OCI-LY3 (cell line): Measurements from ENCODE around the gene NOP14.

Source experiments
- H2AFZ ChIP-seq: fragments of 200-600, 300-600 bp; shearing (Covaris generic); 2 replicates; pipeline ENCODE4 v1.6.0; 2014; ENCODE audit warnings: antibody characterized with exemption, low read depth, low read length
- H3K27ac ChIP-seq: fragments of 200-600, 300-600 bp; sonication (generic); 2 replicates; pipeline ENCODE4 v1.5.1; 2014; ENCODE audit warnings: mild to moderate bottlenecking, low read length, moderate library complexity, mixed read lengths
- H3K27me3 ChIP-seq: fragments of 200-600, 300-600 bp; sonication (generic); 2 replicates; pipeline ENCODE4 v1.6.1; 2014; ENCODE audit warnings: low read depth, low read length, mixed read lengths
- H3K36me3 ChIP-seq: fragments of 200-600, 300-600 bp; sonication (generic); replicated peaks from 2 replicates; pipeline ENCODE3; 2014; ENCODE audit warnings: low read depth, low read length, mixed read lengths
- H3K4me1 ChIP-seq: fragments of 300-600, 200-600 bp; sonication (generic); 2 replicates; pipeline ENCODE4 v1.6.1; 2014; ENCODE audit warnings: low read length, mixed read lengths
- H3K4me2 ChIP-seq: fragments of 200-600, 300-600 bp; sonication (generic); 2 replicates; pipeline ENCODE4 v1.6.1; 2014; ENCODE audit warnings: low read length, mixed read lengths
- H3K4me3 ChIP-seq: fragments of 300-600, 200-600 bp; sonication (generic); 2 replicates; pipeline ENCODE4 v1.5.1; 2014; ENCODE audit warnings: antibody characterized with exemption, mild to moderate bottlenecking, low read length, moderate library complexity
- H3K79me2 ChIP-seq: fragments of 300-600, 200-600 bp; shearing (Covaris generic); 2 replicates; pipeline ENCODE4 v1.6.1; 2014; ENCODE audit warnings: mild to moderate bottlenecking, low read length, mixed read lengths
- H3K9ac ChIP-seq: fragments of 300-600, 200-600 bp; shearing (Covaris generic); 2 replicates; pipeline ENCODE4 v1.6.0; 2014; ENCODE audit warnings: mild to moderate bottlenecking, low read length, moderate library complexity
- H3K9me3 ChIP-seq: fragments of 200-600, 300-600 bp; shearing (Covaris generic); 2 replicates; pipeline ENCODE4 v1.6.1; 2014; ENCODE audit warnings: low read length, mixed read lengths; ENCODE audit not compliant: insufficient read depth
- H4K20me1 ChIP-seq: fragments of 200-600, 300-600 bp; sonication (generic); 2 replicates; pipeline ENCODE4 v1.6.1; 2016; ENCODE audit warnings: low read length, mixed read lengths; ENCODE audit not compliant: insufficient read depth
- CTCF ChIP-seq: fragments of 200-600, 300-600 bp; sonication (generic); IDR thresholded peaks from 2 replicates; pipeline ENCODE4 v1.5.1; 2014; ENCODE audit warnings: antibody characterized with exemption, low read length, low read depth
- EZH2phosphoT487 ChIP-seq: fragments of 200-600 bp; shearing (Covaris generic); IDR thresholded peaks from 2 replicates; pipeline ENCODE4 v1.6.1; 2018; ENCODE audit warnings: antibody characterized with exemption, mixed run types, low read depth

Gene NOP14

GRCh38 chr4:2915789-2916188 lies 47.4 kb downstream of the NOP14 start:
- Histone ChIP-seq H3K9me3 (no peaks in the 10 kb centered on the region), H3K27ac (no peak overlapping the region), H3K27me3 (no peaks in the 10 kb centered on the region), H3K9ac (no peak overlapping the region), H3K79me2 (no peaks in the 10 kb centered on the region), H3K36me3 (peaks cover 11% of the 10 kb centered on the region), H3K4me1 (no peaks in the 10 kb centered on the region; the same call in 1 of the 2 replicates), H3K4me2 (no peak overlapping the region), H4K20me1 (peaks cover 6% of the 10 kb centered on the region; the same call in 1 of the 2 replicates), H2AFZ (no peak overlapping the region), H3K4me3 (no peak overlapping the region)
- TF ChIP-seq CTCF: no peak
- no peak for TF ChIP-seq EZH2phosphoT487

GRCh38 chr4:2914256-2915126 lies 48.7 kb downstream of the NOP14 start:
- Histone ChIP-seq H4K20me1 (peaks cover 6% of the 10 kb centered on the region; the same call in 1 of the 2 replicates), H3K27ac (no peak overlapping the region), H3K4me1 (no peaks in the 10 kb centered on the region; the same call in 1 of the 2 replicates), H3K9me3 (no peaks in the 10 kb centered on the region), H2AFZ (no peak overlapping the region), H3K27me3 (no peaks in the 10 kb centered on the region), H3K36me3 (peaks cover 19% of the 10 kb centered on the region), H3K4me2 (no peak overlapping the region), H3K4me3 (no peak overlapping the region), H3K9ac (no peak overlapping the region), H3K79me2 (no peaks in the 10 kb centered on the region)
- TF ChIP-seq EZH2phosphoT487 (no peak), CTCF (no peak)

- H3K36me3 ChIP-seq: peaks cover 25% of the 10 kb centered on the region
- no peak overlapping the region for H3K4me2 ChIP-seq
- H3K4me3 ChIP-seq: no peak overlapping the region
- peaks cover 6% of the 10 kb centered on the region; the same call in 1 of the 2 replicates for H4K20me1 ChIP-seq
- H3K9me3 ChIP-seq: no peaks in the 10 kb centered on the region
- no peak overlapping the region for H2AFZ ChIP-seq
- no peaks in the 10 kb centered on the region; the same call in 1 of the 2 replicates for H3K4me1 ChIP-seq
- no peaks in the 10 kb centered on the region for H3K27me3 ChIP-seq
- H3K27ac ChIP-seq: no peak overlapping the region
- TF ChIP-seq CTCF (no peak), EZH2phosphoT487 (no peak)
- H3K9ac ChIP-seq: no peak overlapping the region
- no peaks in the 10 kb centered on the region for H3K79me2 ChIP-seq
Measured at GRCh38 chr4:2913168-2913567, 50.0 kb downstream of the NOP14 start.

GRCh38 chr4:2911868-2912267 lies 51.3 kb downstream of the NOP14 start:
- Histone ChIP-seq H3K4me3 (no peak overlapping the region), H2AFZ (no peak overlapping the region), H3K36me3 (peaks cover 35% of the 10 kb centered on the region), H3K9ac (no peak overlapping the region), H3K79me2 (no peaks in the 10 kb centered on the region), H3K9me3 (no peaks in the 10 kb centered on the region), H3K27me3 (no peaks in the 10 kb centered on the region), H3K4me2 (no peak overlapping the region), H3K4me1 (no peaks in the 10 kb centered on the region), H4K20me1 (peaks cover 6% of the 10 kb centered on the region; the same call in 1 of the 2 replicates), H3K27ac (no peak overlapping the region)
- no peak for TF ChIP-seq EZH2phosphoT487
- TF ChIP-seq CTCF: no peak
